ENCODE data around the gene COPE.

DNA sequence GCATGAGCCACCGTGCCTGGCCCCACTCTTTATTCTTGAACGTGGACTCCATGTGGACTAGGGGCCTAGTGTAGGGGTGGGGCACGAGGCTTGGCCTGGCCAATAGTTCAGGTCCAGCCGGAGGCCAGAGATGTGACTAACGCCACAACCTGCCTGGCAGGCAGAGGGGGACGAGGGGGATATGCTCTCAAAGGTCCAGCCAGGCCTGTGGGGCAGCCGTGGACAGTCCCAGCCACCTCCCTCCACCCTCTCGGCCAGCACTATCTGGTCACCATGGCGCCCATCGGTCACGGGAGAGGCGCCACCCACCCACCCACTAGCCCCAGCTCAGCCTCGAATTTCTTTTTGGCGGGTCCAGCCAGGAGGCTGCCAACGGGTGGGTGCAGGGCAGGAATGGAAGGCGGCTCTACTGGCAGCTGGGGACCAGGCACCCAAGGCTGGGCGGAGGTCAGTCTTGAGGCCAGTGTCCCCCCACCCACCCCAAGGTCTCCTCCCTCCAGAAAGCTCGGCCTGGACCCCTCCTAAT is 21.0 kb downstream of the COPE start:
- TF ChIP-seq, protein P1, sequence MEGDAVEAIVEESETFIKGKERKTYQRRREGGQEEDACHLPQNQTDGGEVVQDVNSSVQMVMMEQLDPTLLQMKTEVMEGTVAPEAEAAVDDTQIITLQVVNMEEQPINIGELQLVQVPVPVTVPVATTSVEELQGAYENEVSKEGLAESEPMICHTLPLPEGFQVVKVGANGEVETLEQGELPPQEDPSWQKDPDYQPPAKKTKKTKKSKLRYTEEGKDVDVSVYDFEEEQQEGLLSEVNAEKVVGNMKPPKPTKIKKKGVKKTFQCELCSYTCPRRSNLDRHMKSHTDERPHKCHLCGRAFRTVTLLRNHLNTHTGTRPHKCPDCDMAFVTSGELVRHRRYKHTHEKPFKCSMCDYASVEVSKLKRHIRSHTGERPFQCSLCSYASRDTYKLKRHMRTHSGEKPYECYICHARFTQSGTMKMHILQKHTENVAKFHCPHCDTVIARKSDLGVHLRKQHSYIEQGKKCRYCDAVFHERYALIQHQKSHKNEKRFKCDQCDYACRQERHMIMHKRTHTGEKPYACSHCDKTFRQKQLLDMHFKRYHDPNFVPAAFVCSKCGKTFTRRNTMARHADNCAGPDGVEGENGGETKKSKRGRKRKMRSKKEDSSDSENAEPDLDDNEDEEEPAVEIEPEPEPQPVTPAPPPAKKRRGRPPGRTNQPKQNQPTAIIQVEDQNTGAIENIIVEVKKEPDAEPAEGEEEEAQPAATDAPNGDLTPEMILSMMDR (IDR thresholded peaks at IDR 0.05): no peak
- TF ChIP-seq EP300 (IDR thresholded peaks at IDR 0.05): no peak
- no peak for TF ChIP-seq POLR2A (IDR thresholded peaks at IDR 0.05)
- no peak for TF ChIP-seq POLR2AphosphoS5 (IDR thresholded peaks at IDR 0.05)
